ENCODE measurements around the gene DCP1A.
"Not testable (repeated sequence)": the region's sequence is repeated elsewhere in the genome, so short reads cannot be mapped to it uniquely, and the experiment has no call there.

DCP1A gene

GRCh38 chr3:53328746-53329145 is 18.6 kb downstream of the DCP1A start:
- peak; percentile 32 for DNase-seq (ENCODE audit: low spot score)

GRCh38 chr3:53327986-53328385 is 19.4 kb downstream of the DCP1A start:
- DNase-seq (ENCODE audit: low spot score), result peak; percentile 14

- DNase-seq (ENCODE audit: low spot score), result no peak
These were observed 23.2 kb downstream of the DCP1A start for GRCh38 chr3:53324105-53324504.

- no peak for DNase-seq (ENCODE audit: low spot score)
These were observed 26.6 kb downstream of the DCP1A start for GRCh38 chr3:53320697-53321096.

- DNase-seq (ENCODE audit: low spot score), result peak; percentile 31
These were observed 28.8 kb downstream of the DCP1A start for GRCh38 chr3:53318522-53318921.

DNA sequence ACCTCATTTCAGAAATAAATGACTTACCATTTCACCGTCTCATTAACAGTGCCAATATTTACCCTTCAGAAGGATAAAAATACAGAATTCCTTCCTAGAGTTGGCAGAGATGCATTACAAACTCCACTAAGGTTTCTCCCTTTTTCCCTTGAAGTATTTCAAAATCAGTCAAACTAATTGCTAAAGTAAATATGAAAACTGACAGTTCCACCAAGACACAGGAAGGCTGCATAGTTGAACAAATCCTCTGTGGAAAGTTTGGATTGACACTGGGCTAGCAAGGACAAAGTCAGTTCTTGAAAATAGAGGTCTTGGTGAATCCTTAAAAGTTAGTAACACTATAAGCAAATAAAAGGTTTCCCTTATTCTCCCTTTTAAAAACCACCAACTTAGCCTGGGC is 34.5 kb downstream of the DCP1A start:
- no peak for DNase-seq (ENCODE audit: low spot score)

GRCh38 chr3:53311882-53312281 is 35.5 kb downstream of the DCP1A start:
- DNase-seq (ENCODE audit: low spot score), result no peak

DNA sequence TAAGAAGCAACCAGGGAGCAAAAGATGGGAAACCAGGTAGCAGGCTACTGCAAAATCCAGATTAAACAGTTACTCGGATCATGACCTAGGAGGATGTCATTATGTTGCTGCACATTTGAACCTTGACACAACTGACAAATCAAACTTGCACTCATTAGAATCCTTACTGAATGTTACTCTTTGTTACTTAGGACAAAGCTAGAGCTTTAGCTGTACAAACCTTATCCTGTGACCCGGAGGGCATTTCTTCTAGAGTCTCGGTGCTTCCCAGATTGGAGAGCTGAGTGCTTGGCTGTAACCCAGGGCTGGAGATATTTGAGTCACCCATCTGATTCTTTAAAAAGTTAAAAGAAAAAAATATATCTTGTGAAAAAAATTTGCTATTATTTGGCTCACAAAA is 43.4 kb downstream of the DCP1A start:
- DNase-seq (ENCODE audit: low spot score), result no peak

GRCh38 chr3:53303549-53303948 is 43.8 kb downstream of the DCP1A start:
- no peak for DNase-seq (ENCODE audit: low spot score)

- DNase-seq (ENCODE audit: low spot score), result no peak
These were observed 46.5 kb downstream of the DCP1A start for GRCh38 chr3:53300826-53301225.

DNA sequence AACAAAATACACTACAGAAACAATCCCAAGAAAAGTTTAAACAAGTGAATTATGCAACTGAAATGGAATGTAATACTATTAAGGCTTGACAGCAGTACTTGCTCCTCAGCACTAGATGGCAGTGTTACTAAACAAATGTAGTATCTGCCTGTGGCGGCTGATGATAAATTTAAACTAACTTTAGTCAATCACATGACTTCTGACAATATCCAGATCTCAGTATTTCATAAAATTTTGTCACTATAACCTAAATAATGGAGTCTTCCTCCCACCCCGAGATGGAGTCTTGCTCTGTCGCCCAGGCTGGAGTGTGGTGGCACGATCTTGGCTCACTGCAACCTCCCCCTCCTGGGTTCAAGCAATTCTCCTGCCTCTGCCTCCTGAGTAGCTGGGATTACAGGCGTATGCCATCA is 47.7 kb downstream of the DCP1A start:
- peak; percentile 41 for DNase-seq (ENCODE audit: low spot score)

GRCh38 chr3:53295410-53295809 is 51.9 kb downstream of the DCP1A start:
- DNase-seq (ENCODE audit: low spot score), result no peak

DNA sequence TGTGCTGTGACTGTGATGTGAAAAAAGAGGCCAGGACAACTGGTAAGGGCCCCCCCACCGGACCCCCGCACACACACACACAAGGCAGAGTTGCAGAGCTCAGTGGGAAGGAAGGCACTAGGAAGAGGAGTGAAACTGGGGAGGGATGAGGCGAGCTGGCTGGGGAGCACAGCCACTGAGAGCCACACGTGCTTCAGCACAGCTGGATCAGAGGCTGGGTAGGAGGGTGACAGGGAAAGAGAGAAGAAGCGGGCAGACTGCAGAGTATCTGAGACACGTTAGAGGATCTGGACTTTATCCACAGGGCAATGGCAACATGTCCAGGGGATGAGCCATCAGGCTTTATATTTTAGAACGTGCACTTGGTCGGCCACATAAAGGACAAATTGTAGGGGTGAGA is 53.5 kb downstream of the DCP1A start:
- no peak for DNase-seq (ENCODE audit: low spot score)

GRCh38 chr3:53288214-53288613 is 59.1 kb downstream of the DCP1A start:
- no peak for DNase-seq (ENCODE audit: low spot score)

DNA sequence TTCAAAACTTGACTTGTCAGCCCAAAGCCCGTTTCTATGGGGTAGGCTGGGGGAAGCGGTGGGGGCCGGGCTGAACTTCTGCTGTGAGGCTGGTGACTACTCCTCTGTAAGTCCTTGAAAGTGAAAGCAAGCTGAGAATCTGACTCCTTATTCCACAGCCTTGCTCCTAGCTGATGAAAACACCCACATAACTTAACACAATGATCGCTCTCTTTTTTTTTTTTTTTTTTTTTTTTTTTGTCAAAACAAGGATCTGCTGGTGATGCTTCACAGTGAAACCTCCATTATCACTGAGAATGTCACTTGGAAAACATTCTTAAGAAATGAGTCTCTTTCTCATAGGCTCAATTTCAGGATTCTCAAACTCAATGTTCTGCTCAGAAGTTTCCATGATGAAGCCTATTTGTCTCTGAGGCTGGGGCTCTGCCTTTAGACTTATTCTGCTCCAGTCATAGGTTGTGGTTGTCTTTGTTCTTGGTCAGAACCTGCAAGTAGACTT is 60.2 kb downstream of the DCP1A start:
- DNase-seq (ENCODE audit: low spot score), result peak; percentile 27

- no peak for DNase-seq (ENCODE audit: low spot score)
These were observed 60.6 kb downstream of the DCP1A start for GRCh38 chr3:53286727-53287126.

- DNase-seq (ENCODE audit: low spot score), result no peak
These were observed 64.8 kb downstream of the DCP1A start for GRCh38 chr3:53282581-53282980.

DNA sequence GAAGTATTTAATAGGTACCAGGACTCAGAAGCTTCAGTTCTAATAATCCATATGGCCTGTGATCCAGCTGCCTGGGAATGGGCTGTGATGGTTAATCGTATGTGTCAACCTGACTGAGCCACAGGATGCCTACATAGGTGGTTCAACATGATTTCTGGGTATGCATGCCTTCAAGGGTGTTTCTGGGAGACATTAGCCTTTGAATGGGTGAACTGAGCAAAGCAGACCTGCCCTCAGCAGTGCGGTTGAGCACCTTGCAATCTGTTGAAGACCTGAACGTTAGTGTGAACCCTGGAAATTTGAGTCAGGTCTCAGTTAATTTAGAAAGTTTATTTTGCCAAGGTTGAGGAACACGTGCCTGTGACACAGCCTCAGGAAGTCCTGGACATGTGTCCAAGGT is 68.7 kb downstream of the DCP1A start:
- no peak for DNase-seq (ENCODE audit: low spot score)

DNA sequence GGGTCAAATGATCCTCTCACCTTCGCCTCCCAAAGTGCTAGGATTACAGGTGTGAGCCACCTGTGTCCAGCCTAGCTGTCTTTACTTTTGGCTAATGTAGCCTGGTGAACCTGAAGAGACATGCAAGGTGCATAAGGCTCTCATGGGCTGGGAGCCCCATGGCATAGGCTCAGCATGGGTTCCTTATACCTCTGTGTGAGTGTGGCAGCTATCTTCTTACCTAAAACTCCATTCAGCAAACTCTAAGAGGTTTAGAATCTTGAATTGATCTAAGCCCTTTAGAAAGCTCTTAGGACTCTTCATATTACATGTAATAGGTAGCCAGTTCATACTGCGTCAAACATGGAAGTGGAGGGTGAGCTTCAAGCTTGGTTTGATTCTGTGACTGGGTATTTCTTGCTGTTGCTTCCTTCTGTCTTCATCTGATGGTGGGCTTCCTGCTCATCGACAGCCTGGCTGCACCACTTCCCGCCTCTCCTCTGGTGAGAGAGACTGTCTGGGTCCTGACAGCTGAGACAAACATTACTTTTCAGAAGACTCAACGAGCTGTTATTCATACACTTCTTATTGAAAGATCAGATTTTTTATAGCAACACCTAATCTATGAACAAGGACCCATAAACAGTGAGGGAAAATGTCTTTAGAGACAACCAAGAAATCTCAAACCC is 72.3 kb downstream of the DCP1A start:
- no peak for DNase-seq (ENCODE audit: low spot score)

DNA sequence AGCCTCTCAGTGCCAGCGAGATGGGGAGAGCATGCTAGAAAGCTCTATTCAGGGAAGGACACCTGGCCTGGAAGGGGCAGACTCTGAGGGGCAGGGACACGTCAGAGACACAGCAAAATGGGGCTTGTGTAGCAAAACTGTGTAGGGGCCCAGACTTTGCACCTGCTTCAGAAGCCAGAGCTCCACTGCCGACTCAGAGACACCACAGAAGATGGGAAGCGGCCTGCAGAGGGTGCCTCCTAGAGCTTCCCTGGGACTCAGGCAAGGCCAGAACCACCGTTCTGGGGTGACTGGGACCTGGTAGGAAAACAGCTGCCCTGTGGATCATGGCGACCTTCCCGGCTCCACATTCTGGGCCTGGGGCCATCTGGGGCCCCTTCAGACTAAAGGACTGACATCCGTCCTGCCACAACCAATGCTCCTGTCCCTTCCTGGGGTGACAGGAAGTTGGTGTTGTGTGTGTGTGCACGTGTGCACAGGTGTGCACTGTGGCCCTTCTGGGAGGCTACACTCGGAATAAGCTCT is 74.1 kb downstream of the DCP1A start:
- no peak for DNase-seq (ENCODE audit: low spot score)

DNA sequence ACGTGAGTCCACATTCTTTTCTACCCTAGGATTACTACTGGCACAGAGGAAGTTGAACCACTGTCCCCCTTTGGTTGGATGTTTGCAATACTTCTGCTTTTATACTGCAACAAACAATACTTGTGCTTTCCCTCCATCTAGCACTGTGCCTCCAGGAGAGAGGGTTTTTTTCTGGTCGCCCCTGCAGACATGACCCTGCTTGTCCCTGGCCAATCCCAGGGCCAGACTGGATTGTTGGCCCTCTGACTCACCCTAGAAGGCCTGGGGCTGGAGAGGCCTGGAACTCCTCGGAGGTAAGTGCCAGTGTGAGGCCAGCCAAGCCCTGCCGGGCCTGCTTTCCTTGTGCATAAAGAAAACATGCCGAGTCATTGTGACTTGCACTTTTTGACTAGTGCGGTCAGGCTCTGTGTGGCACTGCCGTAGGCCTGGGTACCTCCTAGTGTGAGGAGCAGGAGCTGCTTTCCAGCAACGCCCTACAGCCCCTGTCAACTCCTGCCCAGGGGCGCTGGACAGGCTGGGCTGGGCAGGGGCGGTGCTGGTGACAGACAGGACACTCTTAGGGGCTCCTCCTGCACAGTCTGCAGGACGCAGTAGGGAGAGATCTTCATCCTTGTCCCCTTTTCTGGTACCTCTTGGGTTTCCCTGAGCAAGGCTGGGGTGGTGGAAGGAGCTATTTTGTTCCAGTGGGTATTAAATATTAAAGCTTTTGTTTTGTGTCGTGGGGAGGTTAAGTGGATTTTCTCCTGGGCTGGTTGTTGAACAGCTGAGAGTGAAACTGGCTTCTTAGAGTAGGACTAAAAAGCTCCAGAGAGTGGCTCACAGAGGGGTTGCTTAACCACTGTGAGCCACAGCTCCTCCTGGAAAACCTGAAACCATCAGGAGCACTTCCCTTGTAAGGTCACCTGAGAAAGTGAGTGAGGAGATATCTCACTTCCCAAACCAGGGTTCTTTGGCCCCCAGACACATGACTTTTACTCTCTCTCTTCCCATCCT is 77.2 kb downstream of the DCP1A start:
- DNase-seq (ENCODE audit: low spot score), result peak; percentile 93

DNA sequence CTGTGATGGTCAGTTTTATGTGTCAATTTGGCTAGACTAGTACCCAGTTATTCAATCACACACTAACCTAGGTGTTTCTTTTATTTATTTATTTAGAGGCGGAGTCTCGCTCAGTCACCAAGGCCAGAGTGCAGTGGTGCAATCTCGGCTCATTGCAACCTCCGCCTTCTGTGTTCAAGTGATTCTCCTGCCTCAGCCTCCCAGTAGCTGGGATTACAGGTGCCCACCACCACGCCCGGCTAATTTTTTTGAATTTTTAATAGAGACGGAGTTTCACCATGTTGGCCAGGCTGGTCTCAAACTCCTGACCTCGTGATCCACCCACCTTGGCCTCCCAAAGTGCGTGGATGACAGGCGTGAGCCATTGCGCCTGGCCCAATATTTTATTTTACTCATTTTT is 78.2 kb downstream of the DCP1A start:
- DNase-seq (ENCODE audit: low spot score), result not testable (repeated sequence)

- DNase-seq (ENCODE audit: low spot score), result no peak
These were observed 79.6 kb downstream of the DCP1A start for GRCh38 chr3:53267766-53268165.

All from AG08396 (cell line).